Right lobe of liver (tissue), 6 donors: ENCODE data around the gene ACTR6. TPM values are rescaled to one million over a fixed set of nuclear protein-coding genes. Genes with fewer than 3 reads are reported as not detected.
"Not testable (repeated sequence)": the region's sequence is repeated elsewhere in the genome, so short reads cannot be mapped to it uniquely, and the experiment has no call there.

Source experiments
- ATAC-seq, 4 donors: fragments of 200-7000 bp; cut with Tn5 transposase; one replicate each; pipeline ENCODE4 v1.9.1; 2020; ENCODE audit warnings: mild to moderate bottlenecking in 4 of 4, moderate library complexity in 4 of 4
- DNase-seq, 3 donors: peaks; one replicate each; pipeline ENCODE4 v3.0.0-alpha.2; 2020
- H3K27ac ChIP-seq, 3 donors: fragments of 200-600 bp; one replicate each; pipeline ENCODE4 v1.8.0; 2022
- H3K27me3 ChIP-seq, 2 donors: fragments of 200-600 bp; one replicate each; pipeline ENCODE4 v1.8.0; 2022
- H3K36me3 ChIP-seq, 4 donors: fragments of 200-600 bp; sonication (generic) in 1 of 4; one replicate each; pipeline versions ENCODE4 v1.5.1 to v1.8.0; 2017 to 2022; ENCODE audit warnings: control low read depth in 1 of 4
- H3K4me1 ChIP-seq, 4 donors: fragments of 200-600 bp; sonication (generic) in 1 of 4; one replicate each; pipeline versions ENCODE4 v1.5.1 to v1.8.0; 2017 to 2022; ENCODE audit warnings: control low read depth in 1 of 4
- H3K4me3 ChIP-seq, 3 donors: fragments of 200-600 bp; one replicate each; pipeline ENCODE4 v1.8.0; 2022
- H3K9me3 ChIP-seq, 4 donors: fragments of 200-600 bp; sonication (generic) in 1 of 4; one replicate each; pipeline versions ENCODE4 v1.5.1 to v1.8.0; 2017 to 2022; ENCODE audit warnings: control low read depth in 1 of 4
- POLR2A ChIP-seq: fragments of 450-650 bp; IDR thresholded peaks from one replicate; pipeline ENCODE4 v1.6.1; 2017; ENCODE audit warnings: antibody characterized with exemption, mild to moderate bottlenecking
- WGBS: methylation state at CpG from one replicate; pipeline ENCODE4 v1.1.6; 2018; ENCODE audit warnings: low coverage, low lambda C conversion rate; ENCODE audit not compliant: insufficient coverage; ENCODE audit errors: missing lambda C conversion rate; 5-methylcytosine and 5-hydroxymethylcytosine counted together
- intact Hi-C, 2 donors: fragments of 100-400 bp; cut with DNase I; formaldehyde crosslinking; loops; one replicate each; pipeline versions ENCODE4 v1.11.2 to v1.14.1; 2022
- total RNA-seq, 6 experiments: library from RNA; depleted of rRNA in 2 of 6; stranded (reverse); fragments of >200 nt in 2 of 6; fragmentation: NEBNext Ultra II Directional in 3 of 6; extraction: Animal tissue kit (Norgen Biotek cat#: 25700) in 3 of 6; gene quantifications; one replicate each; pipeline versions ENCODE4 v1.1.0 to v1.2.4, GENCODE V29; 2016 to 2023
- TF ChIP-seq, protein P1 (sequence below), 4 donors: fragments of 200-600 bp in 3 of 4; fragments of 450-650 bp in 1 of 4; IDR thresholded peaks; one replicate each; pipeline versions ENCODE4 v1.5.1 to v1.8.0; 2016 to 2022; ENCODE audit warnings: antibody characterized with exemption in 4 of 4, mild to moderate bottlenecking in 2 of 4
- donor health status: DM: no; HTN: yes; CAD: no.
- donor health status: DM: no; HTN: no; CAD: no.
- donor health status: DM: no; HTN: no; CAD: no.
- donor health status: DM: no; HTN: yes; CAD: no.
- donor health status: DM: no; HTN: yes; CAD: no.

Gene ACTR6
- total RNA-seq, 6 experiments from 2014 or later = 5.7 to 16.0 (median 13.1) TPM

DNA sequence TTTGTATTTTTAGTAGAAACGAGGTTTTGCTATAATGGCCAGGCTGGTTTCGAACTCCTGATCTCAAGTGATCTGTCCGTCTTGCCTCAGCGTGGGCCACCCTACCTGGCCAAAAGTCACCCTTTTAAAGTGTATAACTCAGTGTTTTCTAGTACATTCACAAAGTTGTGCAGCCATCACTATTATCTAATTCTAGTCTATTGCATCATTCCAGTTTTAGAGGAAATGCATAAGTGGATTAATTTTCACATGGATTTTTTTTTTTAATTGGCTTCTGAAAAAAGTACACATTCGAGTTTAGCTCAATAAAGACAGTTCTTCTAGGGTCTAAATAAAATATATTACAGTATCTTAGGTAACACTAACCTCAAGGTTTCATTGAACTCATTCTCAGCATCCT lies 62.5 kb downstream of the ACTR6 start:
- no peak overlapping the region for H3K4me3 ChIP-seq
- ATAC-seq = no peak
- no peaks in the 10 kb centered on the region for H3K9me3 ChIP-seq
- DNase-seq = no peak
- H3K27me3 ChIP-seq = no peaks in the 10 kb centered on the region
- peaks cover 0 to 5% (median under 1%) of the 10 kb centered on the region in 4 donors for H3K4me1 ChIP-seq
- TF ChIP-seq POLR2A = no peak
- TF ChIP-seq, protein P1, sequence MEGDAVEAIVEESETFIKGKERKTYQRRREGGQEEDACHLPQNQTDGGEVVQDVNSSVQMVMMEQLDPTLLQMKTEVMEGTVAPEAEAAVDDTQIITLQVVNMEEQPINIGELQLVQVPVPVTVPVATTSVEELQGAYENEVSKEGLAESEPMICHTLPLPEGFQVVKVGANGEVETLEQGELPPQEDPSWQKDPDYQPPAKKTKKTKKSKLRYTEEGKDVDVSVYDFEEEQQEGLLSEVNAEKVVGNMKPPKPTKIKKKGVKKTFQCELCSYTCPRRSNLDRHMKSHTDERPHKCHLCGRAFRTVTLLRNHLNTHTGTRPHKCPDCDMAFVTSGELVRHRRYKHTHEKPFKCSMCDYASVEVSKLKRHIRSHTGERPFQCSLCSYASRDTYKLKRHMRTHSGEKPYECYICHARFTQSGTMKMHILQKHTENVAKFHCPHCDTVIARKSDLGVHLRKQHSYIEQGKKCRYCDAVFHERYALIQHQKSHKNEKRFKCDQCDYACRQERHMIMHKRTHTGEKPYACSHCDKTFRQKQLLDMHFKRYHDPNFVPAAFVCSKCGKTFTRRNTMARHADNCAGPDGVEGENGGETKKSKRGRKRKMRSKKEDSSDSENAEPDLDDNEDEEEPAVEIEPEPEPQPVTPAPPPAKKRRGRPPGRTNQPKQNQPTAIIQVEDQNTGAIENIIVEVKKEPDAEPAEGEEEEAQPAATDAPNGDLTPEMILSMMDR (IDR thresholded peaks at IDR 0.05) = no peak
- intact Hi-C loops = no loop called here
- H3K27ac ChIP-seq = no peak overlapping the region
- H3K36me3 ChIP-seq = no peaks in the 10 kb centered on the region
- 85% methylated on average over 5 of the region's 5 CpGs for WGBS

DNA sequence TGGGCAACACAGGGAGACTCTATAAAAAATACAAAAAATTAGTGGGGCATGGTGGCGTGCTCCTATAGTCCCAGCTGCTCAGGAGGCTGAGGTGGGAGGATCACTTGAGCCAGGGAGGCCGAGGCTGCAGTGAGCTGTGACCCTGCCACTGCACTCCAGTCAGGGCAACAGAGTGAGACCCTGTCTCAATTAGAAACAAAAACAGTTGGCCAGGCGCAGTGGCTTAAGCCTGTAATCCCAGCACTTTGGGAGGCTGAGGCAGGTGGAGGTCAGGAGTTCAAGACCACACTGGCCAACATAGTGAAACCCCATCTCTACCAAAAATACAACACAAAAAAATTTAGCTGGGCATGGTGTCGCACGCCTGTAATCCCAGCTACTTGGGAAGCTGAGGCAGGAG lies 64.5 kb downstream of the ACTR6 start:
- H3K27ac ChIP-seq, intact Hi-C loops, H3K9me3 ChIP-seq, H3K27me3 ChIP-seq, ATAC-seq, H3K36me3 ChIP-seq, DNase-seq, H3K4me3 ChIP-seq: not testable (repeated sequence)
- H3K4me1 ChIP-seq = peaks cover 0 to 25% (median 8%) of the 10 kb centered on the region in 4 donors
- WGBS = 93% methylated on average over 3 of the region's 5 CpGs

DNA sequence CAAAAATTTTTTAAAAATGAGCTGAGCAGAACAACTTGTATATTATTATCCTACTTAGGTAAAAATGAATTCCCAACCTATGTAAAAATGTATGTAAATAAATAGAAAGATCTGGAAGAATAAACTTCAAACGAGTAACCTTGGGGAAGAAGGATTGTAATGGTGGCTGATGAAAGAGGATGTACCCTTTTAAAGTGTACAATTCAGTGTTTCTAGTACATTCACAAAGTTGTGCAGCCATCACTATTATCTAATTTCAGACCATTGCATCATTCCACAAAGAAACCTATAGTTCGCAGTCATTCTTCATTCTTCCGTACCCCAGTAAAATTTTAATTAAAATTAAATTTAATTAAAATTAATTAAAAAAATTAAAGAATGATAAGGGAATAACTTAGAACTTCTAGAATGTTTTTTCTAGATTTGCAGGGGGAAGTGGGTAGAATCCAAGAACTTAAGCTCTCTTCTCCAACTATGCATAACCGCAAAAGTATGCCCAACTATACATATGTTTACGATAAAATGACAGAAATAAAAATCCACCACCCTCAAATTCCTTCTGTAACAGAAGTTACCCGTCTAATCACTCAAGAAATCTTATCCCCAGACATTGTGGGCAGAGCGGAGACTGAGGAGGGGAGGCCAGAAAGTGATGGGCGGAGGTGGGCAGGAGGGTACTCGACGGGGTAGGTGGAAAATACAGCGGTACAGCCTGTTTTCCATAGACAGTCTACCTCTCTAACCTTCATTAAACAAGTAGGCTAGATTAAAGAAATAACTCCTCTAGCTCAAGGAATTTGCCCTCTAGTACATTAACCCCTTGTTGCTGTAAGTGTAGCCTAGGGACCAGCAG lies 65.3 kb downstream of the ACTR6 start:
- H3K36me3 ChIP-seq = no peaks in the 10 kb centered on the region
- no peak for TF ChIP-seq POLR2A
- TF ChIP-seq, protein P1 (IDR thresholded peaks at IDR 0.05) = no peak
- no peaks in the 10 kb centered on the region for H3K27me3 ChIP-seq
- peak overlapping the region; percentile 72 to 93 (median 91) for H3K4me3 ChIP-seq
- H3K9me3 ChIP-seq = no peaks in the 10 kb centered on the region
- peak overlapping the region in 2 of 3 donors; percentile 96 to 98 for H3K27ac ChIP-seq
- ATAC-seq (no peak), DNase-seq (no peak)
- WGBS = 69% methylated on average over 11 of the region's 11 CpGs
- intact Hi-C loops = no loop called here
- peaks cover 0 to 33% (median 10%) of the 10 kb centered on the region in 4 donors for H3K4me1 ChIP-seq

DNA sequence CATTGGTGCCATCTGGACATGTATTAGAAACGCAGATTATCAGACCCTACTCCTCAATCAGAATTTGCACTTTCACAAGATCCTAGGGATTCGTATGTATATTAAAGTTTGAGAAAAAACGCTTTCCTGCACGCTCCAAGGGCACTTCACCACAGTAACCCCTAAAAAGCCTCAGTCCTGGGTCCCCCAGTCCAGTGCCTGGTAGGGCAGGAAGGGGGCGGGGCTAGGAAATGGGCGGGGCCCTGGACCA lies 65.9 kb downstream of the ACTR6 start:
- TF ChIP-seq, protein P1 (IDR thresholded peaks at IDR 0.05) = no peak
- TF ChIP-seq POLR2A = no peak
- Histone ChIP-seq H3K27ac (peak overlapping the region; percentile 9 to 98 (median 96)), H3K27me3 (no peaks in the 10 kb centered on the region), H3K4me1 (peaks cover 0 to 39% (median 10%) of the 10 kb centered on the region in 4 donors), H3K36me3 (no peaks in the 10 kb centered on the region), H3K9me3 (no peaks in the 10 kb centered on the region), H3K4me3 (peak overlapping the region; percentile 72 to 93 (median 91))
- DNase-seq (peak; percentile 94 to 95 (median 95)), ATAC-seq (peak; percentile 74 to 86 (median 79))
- 0% methylated on average over 5 of the region's 6 CpGs for whole genome bisulfite sequencing
- intact Hi-C loops = no loop called here

DNA sequence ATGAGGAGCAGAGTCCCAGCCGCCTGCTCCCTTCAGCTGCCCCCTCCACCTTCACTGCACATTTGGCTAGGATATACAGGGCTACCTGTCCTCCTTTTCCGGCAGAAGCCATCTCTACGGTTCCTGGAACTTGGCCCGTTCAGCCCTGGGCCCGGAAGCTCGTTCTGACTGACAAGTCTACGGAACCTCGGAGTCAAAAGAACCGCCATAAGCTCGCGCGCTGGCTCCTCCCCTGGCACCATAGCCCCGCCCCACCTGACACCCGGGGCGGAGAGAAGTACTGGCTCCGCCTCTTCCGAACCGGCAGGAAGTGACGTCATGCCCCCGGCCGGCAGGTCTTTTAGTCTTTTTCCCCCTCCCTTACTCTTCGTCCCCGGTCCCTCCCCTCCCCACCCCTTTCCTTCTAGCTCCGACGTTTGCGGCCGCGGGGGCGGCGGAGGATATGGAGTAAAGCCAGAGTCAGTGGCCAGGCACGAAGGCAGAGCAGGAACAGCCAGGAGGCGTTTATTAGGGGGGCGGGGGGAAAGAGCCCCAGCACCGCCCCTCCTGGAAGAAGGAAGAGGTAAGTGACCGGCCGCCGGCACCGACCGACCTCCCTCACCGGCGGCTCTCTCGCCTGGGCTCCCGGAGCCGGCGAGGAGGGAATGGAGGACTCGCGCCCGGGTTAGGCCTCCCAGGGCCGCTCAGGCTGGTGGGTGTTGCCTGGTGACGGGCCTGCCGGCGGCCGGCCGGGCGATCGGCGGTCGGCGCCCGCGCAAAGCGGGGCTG lies 66.4 kb downstream of the ACTR6 start, which contains the start of the genes DEPDC4 and SCYL2:
Gene DEPDC4 (minus strand): TSS at position 245 of the 768 bp plus-strand sequence. CDS start 3 bp downstream, at position 242.
Gene SCYL2 (plus strand): TSS at position 343 of the 768 bp plus-strand sequence. CDS start 15,794 bp downstream, outside the sequence.
- Histone ChIP-seq H3K4me3 (peak within 1 kb of the TSS; percentile 72 to 93 (median 91)), H3K36me3 (no peaks in the 10 kb centered on the region), H3K27ac (peak within 1 kb of the TSS; percentile 92 to 98 (median 96)), H3K9me3 (no peaks in the 10 kb centered on the region), H3K4me1 (peaks cover 0 to 41% (median 10%) of the 10 kb centered on the region in 4 donors), H3K27me3 (no peaks in the 10 kb centered on the region)
- ATAC-seq (peak; percentile 93 to 95 (median 94)), DNase-seq (peak; percentile 97 to 98 (median 98))
- intact Hi-C loops = no loop called here
- TF ChIP-seq POLR2A = peak; percentile 89
- TF ChIP-seq, protein P1 (IDR thresholded peaks at IDR 0.05) = peak in 2 of 4 donors; percentile 12 to 19
- 0% methylated on average over 15 of the region's 62 CpGs for WGBS
